Measurements from ENCODE around the gene MMP11.

DNA sequence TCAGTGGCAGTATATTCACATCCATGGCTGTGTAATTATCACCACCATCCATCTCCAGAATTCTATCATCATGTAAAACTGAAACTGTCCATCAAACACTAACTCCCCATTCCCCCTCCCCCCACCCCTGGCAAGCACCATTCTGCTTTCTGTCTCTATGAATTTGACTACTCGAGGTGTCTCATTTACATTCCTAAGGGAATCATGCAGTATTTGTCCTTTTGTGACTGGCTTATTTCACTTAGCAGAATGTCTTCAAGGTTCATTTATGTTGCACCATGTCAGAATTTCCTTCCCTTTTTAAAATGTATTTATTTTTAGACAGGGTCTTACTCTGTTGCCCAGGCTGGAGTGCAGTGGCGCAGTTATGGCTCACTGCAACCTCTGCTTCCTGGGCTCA lies 45.9 kb downstream of the MMP11 start:
- TF ChIP-seq, protein P1, sequence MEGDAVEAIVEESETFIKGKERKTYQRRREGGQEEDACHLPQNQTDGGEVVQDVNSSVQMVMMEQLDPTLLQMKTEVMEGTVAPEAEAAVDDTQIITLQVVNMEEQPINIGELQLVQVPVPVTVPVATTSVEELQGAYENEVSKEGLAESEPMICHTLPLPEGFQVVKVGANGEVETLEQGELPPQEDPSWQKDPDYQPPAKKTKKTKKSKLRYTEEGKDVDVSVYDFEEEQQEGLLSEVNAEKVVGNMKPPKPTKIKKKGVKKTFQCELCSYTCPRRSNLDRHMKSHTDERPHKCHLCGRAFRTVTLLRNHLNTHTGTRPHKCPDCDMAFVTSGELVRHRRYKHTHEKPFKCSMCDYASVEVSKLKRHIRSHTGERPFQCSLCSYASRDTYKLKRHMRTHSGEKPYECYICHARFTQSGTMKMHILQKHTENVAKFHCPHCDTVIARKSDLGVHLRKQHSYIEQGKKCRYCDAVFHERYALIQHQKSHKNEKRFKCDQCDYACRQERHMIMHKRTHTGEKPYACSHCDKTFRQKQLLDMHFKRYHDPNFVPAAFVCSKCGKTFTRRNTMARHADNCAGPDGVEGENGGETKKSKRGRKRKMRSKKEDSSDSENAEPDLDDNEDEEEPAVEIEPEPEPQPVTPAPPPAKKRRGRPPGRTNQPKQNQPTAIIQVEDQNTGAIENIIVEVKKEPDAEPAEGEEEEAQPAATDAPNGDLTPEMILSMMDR (conservative IDR thresholded peaks at IDR 0.05; ENCODE audit: low read depth in 2 of 2) = no peak
- TF ChIP-seq JUNB (IDR thresholded peaks at IDR 0.05; ENCODE audit: unreplicated experiment) (no peak), EZH2 (IDR thresholded peaks at IDR 0.05; ENCODE audit: low read depth, unreplicated experiment) (no peak), ETS1 (IDR thresholded peaks at IDR 0.05) (no peak), POLR2AphosphoS5 (IDR thresholded peaks at IDR 0.05; ENCODE audit: low read depth) (no peak)
- TF ChIP-seq, protein P2, sequence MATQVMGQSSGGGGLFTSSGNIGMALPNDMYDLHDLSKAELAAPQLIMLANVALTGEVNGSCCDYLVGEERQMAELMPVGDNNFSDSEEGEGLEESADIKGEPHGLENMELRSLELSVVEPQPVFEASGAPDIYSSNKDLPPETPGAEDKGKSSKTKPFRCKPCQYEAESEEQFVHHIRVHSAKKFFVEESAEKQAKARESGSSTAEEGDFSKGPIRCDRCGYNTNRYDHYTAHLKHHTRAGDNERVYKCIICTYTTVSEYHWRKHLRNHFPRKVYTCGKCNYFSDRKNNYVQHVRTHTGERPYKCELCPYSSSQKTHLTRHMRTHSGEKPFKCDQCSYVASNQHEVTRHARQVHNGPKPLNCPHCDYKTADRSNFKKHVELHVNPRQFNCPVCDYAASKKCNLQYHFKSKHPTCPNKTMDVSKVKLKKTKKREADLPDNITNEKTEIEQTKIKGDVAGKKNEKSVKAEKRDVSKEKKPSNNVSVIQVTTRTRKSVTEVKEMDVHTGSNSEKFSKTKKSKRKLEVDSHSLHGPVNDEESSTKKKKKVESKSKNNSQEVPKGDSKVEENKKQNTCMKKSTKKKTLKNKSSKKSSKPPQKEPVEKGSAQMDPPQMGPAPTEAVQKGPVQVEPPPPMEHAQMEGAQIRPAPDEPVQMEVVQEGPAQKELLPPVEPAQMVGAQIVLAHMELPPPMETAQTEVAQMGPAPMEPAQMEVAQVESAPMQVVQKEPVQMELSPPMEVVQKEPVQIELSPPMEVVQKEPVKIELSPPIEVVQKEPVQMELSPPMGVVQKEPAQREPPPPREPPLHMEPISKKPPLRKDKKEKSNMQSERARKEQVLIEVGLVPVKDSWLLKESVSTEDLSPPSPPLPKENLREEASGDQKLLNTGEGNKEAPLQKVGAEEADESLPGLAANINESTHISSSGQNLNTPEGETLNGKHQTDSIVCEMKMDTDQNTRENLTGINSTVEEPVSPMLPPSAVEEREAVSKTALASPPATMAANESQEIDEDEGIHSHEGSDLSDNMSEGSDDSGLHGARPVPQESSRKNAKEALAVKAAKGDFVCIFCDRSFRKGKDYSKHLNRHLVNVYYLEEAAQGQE (IDR thresholded peaks at IDR 0.05; ENCODE audit: unreplicated experiment) = no peak
